NCI-H2107 treated with DMSO at 0.1 percent for 48 hours (cell line): ENCODE results near the gene CXCR5.

Experiments
- DNase-seq: peaks from one replicate; lab custom pipeline; 2025; ENCODE audit not compliant: unreplicated experiment; lab: John Stamatoyannopoulos, UW

The CXCR5 gene

DNA sequence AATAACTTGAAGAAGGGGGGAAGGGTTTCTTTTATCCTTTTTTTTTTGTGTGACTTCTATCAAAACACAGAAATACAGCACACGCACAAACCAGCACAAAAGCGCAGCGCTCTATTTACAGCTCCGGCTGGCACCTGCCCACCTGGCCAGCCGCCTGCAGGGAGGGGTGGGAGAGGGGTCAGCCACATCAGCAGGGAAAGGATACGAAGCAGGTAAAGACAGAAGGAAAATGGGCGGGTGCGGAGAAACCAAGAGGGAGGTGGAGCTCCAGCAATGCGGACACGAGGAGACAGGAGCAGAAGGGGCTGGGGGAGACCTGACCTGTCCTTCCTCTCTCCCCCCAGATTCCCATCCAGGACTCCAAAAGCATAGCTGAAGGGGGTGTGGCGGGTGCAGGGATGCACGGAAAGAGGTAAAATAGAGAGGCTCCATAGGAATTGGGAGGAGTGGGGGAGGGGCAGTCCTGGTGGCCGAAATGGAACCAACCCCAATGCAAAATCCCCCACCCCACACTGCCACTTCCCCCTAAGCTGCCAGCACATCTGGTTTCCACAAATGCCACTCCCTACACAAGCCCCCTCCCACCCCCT lies 14.1 kb downstream of the CXCR5 start:
- no peak for DNase-seq

- DNase-seq = no peak
Measured at GRCh38 chr11:118898400-118899295, 15.0 kb downstream of the CXCR5 start.

GRCh38 chr11:118899296-118899688 lies 15.6 kb downstream of the CXCR5 start:
- no peak for DNase-seq

DNA sequence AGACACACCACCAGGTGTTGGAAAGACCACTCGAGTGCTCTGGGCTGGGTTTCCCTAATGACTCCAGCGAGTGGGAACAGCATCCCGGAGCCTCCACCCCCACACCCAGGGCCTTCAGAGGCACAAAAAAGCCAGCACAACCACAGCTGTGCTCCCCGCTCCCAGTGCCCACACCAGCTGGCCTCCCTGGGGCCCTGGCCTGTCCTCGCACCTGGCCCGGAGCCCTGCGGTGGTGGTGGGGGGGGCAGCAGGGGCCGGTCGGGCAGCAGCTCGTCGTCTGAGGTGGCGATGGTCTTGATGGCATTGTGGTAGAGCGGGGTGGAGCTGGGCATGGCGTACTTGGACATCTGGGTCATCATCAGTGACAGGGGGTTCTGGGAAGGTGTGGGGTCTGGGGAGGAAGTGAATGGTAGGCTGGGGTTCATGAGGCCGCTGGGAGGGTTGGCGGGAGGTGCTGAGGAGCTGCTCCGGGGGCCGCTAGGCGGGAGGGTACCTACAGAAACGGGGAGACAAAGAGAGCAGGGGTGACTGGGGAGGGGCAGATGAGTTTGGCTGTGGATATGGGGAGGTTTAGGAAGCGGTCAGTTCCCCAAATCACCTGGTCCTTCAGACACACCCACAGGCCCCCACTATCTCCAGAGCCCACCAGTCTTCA lies 16.1 kb downstream of the CXCR5 start:
- no peak for DNase-seq

GRCh38 chr11:118900535-118901384 lies 17.1 kb downstream of the CXCR5 start:
- no peak for DNase-seq

- no peak for DNase-seq
Measured at GRCh38 chr11:118901494-118902335, 18.0 kb downstream of the CXCR5 start.

- DNase-seq = no peak
Measured at GRCh38 chr11:118902336-118903203, 18.9 kb downstream of the CXCR5 start.

DNA sequence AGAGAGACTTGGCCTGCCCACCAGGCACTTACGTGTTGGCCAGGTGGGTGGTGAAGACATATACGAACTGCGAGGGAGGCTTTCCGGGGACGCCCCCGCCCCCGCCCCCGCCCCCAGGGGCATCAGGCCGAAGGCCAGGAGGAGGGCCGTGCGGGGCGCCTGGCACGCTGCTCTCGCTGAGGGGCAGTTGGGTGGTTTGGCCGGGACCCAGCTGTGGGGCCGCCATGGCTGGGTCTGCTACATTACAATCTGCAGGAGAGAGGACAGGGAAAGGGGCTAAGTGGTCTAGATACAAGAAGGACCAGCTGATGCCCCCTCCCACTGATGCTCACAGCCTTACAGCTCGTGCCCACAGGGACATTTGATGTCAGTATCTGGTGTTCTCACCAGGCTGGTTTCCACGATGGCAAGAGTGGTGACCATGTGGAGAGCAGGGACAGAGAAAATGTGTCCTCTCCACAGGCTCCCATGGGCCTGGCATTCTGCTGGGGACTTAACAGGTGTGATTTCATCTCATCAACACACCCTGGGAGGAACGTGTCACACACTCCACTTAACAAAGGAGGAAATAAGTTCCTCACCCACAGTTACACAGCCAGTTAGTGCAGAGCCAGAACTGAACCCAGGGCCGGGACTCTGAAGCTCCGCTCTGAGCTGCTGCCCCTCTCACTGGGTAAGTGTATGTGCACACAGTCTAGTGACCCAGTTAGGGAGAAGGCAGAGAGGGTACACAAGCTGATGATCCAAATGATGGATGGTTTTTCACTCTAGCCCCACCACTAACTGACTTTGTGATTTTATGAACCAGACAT lies 19.7 kb downstream of the CXCR5 start:
- no peak for DNase-seq

GRCh38 chr11:118907051-118908042 lies 23.7 kb downstream of the CXCR5 start:
- DNase-seq = peak; percentile 84

- DNase-seq = no peak
Measured at GRCh38 chr11:118908264-118908663, 24.6 kb downstream of the CXCR5 start.

- DNase-seq = no peak
Measured at GRCh38 chr11:118908901-118909618, 25.4 kb downstream of the CXCR5 start.

DNA sequence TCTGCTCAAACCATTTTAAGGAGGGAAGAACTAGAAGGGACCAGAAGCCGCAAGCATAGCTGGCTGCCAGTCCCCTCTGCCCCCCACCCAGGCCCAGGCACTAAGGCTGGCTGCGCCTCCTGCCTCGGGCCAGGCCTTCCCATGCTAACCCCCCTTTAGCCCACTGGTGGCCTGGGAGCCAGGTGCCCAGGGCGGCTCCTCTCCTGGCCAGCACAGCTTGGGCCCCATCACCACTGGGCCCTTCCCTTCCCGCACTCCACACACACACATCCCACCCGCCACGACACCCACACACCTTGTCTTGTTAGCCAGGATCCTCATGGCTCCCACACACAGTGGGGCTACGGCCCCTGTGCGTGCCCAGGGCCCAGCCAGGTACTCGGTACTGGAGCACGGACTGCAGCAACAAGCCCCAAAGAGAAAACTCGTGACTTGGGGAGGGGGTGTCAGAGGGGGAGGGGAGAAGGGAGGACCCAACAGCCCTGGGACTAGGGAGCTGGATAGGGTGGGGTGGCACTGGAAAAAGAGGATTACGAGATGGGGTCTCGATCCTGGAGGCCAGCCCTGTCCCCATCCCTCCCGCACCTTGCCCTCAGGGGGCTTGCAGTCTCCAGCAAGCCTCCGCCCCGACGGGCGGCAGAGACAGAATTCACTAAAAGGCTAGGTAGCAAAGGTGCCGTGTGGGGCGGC lies 26.1 kb downstream of the CXCR5 start:
- no peak for DNase-seq

GRCh38 chr11:118910309-118911112 lies 26.8 kb downstream of the CXCR5 start:
- DNase-seq = peak; percentile 46

- DNase-seq = no peak
Measured at GRCh38 chr11:118911113-118911879, 27.6 kb downstream of the CXCR5 start.
